KOPT-K1 (cell line): ENCODE results near the gene RAD50.
"Not testable (repeated sequence)": the region's sequence is repeated elsewhere in the genome, so short reads cannot be mapped to it uniquely, and the experiment has no call there.

Experiments used
- H3K27ac ChIP-seq: fragments of 200-600 bp; sonication (generic); 2 replicates; pipeline ENCODE4 v1.5.1; 2016; ENCODE audit warnings: antibody characterized with exemption, mild to moderate bottlenecking, low read depth, low read length; ENCODE audit not compliant: poor library complexity, severe bottlenecking
- H3K36me3 ChIP-seq: fragments of 200-600 bp; sonication (generic); 2 replicates; pipeline ENCODE4 v1.5.1; 2017; ENCODE audit warnings: antibody characterized with exemption, mild to moderate bottlenecking, low read length, moderate library complexity; ENCODE audit not compliant: insufficient read depth
- H3K9me3 ChIP-seq: fragments of 200-600 bp; sonication (generic); 2 replicates; pipeline ENCODE4 v1.5.1; 2017; ENCODE audit warnings: antibody characterized with exemption, low read length, mild to moderate bottlenecking; ENCODE audit not compliant: insufficient read depth, poor library complexity, severe bottlenecking

Gene RAD50

GRCh38 chr5:132543472-132544201, 13.1 kb upstream of the RAD50 start, which contains the start of gene IL5:
Gene IL5 (minus strand): TSS chr5:132543522. CDS start chr5:132543478, 44 bp downstream.
- H3K9me3 ChIP-seq = no peaks in the 10 kb centered on the region
- no peak within 1 kb of the TSS for H3K27ac ChIP-seq
- H3K36me3 ChIP-seq = no peaks in the 10 kb centered on the region

DNA sequence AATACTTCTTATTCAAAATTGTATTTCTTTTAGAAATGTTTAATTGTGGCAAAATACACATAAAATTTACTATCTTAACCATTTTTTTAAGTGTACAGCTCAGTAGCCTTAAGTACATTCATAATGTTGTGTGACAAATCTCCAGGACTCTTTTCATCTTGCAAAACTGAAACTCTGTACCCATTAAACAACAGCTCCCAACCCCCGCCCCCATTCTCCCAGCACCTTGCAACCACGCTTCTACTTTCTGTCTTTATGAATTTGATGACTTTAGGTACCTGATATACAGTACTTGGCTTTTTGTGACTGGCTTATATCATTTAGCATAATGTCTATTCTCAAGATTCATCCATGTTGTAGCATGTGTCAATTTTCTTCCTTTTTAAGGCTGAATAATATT, 10.7 kb upstream of the RAD50 start:
- no peaks in the 10 kb centered on the region for H3K36me3 ChIP-seq

DNA sequence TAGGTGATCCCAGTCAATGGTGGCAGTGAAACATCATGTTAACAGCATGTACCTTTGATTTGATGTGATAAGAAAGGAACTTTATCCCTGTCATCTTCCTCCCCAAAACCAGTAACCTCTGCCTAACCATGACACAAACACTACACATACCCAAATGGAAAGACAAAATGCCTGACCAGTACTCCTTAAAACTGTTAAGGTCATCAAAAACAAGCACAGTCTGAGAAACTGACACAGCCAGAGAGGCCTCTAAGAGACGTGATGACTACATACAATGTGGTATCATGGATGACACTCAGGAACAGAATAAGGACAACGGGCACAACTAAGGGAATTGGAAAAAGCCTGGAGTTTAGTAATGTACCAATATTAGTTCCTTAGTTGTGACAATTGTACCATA, 9.5 kb upstream of the RAD50 start:
- Histone ChIP-seq H3K27ac (no peak overlapping the region), H3K9me3 (no peaks in the 10 kb centered on the region), H3K36me3 (no peaks in the 10 kb centered on the region)

More for the DNA sequence above, 10.7 kb upstream of the RAD50 start:
- H3K9me3 ChIP-seq = no peaks in the 10 kb centered on the region
- H3K27ac ChIP-seq = no peak overlapping the region

- H3K36me3 ChIP-seq, H3K27ac ChIP-seq, H3K9me3 ChIP-seq: not testable (repeated sequence)
Measured at GRCh38 chr5:132548834-132549233, 7.9 kb upstream of the RAD50 start.

- H3K9me3 ChIP-seq = no peaks in the 10 kb centered on the region
- H3K27ac ChIP-seq = no peak overlapping the region
- no peaks in the 10 kb centered on the region for H3K36me3 ChIP-seq
Measured at GRCh38 chr5:132549576-132549975, 7.2 kb upstream of the RAD50 start.

DNA sequence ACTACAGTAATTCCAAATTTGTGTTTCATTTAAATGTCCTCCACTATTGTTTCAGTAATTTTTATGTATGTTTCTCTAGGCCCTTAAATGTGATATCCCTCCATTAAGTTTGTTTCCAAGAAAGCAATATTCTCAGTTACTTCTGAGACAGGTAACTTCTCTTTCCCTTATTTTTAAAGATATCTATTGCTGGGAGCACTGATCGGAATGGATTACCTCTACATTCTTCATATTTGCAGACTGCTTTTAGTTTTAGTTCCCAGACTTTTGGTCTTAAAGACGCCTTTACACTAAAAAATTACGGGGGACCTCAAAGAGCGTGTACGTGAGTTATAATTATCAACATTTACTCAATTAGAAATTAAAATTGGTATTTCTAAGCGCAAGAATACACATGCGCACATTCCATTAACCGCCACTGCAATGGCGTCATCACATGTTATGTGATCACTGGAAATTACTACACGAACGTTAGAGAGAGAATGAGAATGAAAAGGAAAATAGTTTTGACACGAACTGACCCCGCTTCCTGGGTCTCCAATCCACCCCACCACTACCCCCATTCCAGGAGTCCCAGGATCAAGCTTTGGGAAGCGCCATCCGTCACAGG, 519 bp upstream of the RAD50 start:
- H3K27ac ChIP-seq = peak overlapping the region; percentile 86
- H3K36me3 ChIP-seq = peaks cover 17% of the 10 kb centered on the region
- no peaks in the 10 kb centered on the region for H3K9me3 ChIP-seq

DNA sequence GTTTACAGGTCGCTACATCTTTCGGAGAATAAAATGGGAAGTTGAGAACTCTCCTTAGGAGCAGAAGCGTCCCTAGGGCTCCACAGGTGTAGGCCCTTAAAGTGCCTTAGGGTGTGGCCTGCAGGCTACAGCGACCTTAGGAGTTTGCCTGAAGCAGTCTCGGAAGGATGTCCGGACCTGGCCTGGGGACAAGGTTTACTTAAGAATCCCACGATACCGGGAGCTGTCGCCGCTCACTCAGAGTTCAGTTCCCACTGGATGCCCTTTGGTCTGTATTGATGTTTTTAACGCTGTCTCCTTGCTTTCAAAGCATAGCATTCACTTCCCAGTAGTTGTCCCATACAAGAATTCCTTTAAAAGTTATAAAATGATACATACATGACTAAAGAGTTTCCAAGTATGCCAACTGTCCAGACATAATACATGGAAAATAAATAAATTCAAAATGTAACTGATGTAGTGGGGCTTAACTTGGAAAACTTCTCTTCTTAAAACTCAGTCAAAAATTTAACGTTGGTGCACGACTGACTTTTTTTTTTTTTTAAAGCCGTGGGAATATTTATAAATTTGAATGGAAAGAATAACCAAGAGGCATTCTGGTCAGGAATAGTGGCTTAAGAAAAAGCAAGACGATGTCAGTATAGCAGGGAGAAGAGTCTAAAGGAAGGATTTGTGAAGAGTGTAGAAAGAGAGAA, 848 bp downstream of the RAD50 start:
- Histone ChIP-seq H3K9me3 (peaks cover 3% of the 10 kb centered on the region), H3K36me3 (peaks cover 31% of the 10 kb centered on the region), H3K27ac (peak overlapping the region; percentile 86)

DNA sequence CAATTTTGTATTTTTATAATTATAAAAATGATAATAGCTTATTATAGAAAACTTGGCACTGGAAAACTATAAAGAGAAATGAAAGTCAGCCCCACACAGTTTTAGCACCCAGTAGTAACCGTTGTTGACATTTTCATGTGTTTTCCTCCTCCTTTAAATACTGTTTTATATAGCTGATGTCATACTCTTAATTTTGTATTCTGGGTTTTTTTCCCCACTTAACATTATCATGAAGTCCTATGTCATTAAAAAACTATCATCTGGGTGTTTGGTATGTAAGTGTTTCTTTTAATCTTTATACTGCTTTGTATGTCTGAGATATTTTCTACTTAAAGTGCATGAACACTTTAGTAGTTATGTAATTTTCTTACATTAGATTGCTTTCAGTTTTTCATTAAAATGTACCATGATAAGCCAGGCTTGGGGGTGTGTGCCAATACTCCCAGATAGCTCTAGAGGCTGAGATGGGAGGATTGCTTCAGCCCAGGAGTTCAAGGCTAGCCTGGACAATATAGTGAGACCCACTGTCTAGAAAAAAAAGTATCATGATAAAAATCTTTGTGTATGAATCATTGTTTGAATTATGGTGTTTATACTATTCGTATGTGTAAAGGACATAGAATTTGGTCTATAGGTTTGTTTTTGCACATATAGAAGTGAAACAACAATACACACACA, 2.7 kb downstream of the RAD50 start:
- H3K36me3 ChIP-seq = peaks cover 50% of the 10 kb centered on the region

GRCh38 chr5:132561601-132562000, 4.8 kb downstream of the RAD50 start:
- H3K36me3 ChIP-seq = peaks cover 70% of the 10 kb centered on the region
- H3K9me3 ChIP-seq = peaks cover 26% of the 10 kb centered on the region
- no peak overlapping the region for H3K27ac ChIP-seq

More for the DNA sequence above, 2.7 kb downstream of the RAD50 start:
- Histone ChIP-seq H3K27ac (no peak overlapping the region), H3K9me3 (peaks cover 22% of the 10 kb centered on the region)

GRCh38 chr5:132564555-132564954, 7.8 kb downstream of the RAD50 start:
- H3K9me3 ChIP-seq = peaks cover 26% of the 10 kb centered on the region
- peaks cover 90% of the 10 kb centered on the region for H3K36me3 ChIP-seq
- not testable (repeated sequence) for H3K27ac ChIP-seq

GRCh38 chr5:132566657-132567056, 9.9 kb downstream of the RAD50 start:
- Histone ChIP-seq H3K36me3 (peaks cover 81% of the 10 kb centered on the region), H3K9me3 (peaks cover 26% of the 10 kb centered on the region), H3K27ac (no peak overlapping the region)

DNA sequence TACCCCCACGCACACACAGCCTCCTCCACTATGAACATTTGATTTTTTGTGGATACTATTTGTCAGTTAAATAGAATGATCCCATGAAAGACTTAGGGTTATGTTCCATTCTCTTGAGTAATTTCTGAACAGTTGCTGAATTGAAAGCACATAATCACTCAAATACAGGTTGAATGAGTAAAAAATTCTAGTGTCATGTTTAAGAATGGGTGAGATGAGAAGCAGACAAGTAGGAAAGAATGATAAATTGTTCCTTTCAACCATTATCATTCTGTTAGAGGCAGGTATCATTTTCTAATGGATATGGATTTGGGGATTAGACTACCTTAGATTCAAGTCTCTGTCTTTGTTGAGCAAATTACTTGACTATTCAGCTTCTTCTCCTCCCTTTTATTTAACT, 19.3 kb downstream of the RAD50 start:
- no peak overlapping the region for H3K27ac ChIP-seq
- H3K9me3 ChIP-seq = peaks cover 8% of the 10 kb centered on the region
- H3K36me3 ChIP-seq = peaks cover 94% of the 10 kb centered on the region

GRCh38 chr5:132584560-132584959, 27.8 kb downstream of the RAD50 start:
- H3K36me3 ChIP-seq = peaks cover 92% of the 10 kb centered on the region
- not testable (repeated sequence) for H3K9me3 ChIP-seq, H3K27ac ChIP-seq

- H3K27ac ChIP-seq = no peak overlapping the region
- H3K36me3 ChIP-seq = peaks cover 95% of the 10 kb centered on the region
- H3K9me3 ChIP-seq = no peaks in the 10 kb centered on the region
Measured at GRCh38 chr5:132586063-132586462, 29.3 kb downstream of the RAD50 start.

DNA sequence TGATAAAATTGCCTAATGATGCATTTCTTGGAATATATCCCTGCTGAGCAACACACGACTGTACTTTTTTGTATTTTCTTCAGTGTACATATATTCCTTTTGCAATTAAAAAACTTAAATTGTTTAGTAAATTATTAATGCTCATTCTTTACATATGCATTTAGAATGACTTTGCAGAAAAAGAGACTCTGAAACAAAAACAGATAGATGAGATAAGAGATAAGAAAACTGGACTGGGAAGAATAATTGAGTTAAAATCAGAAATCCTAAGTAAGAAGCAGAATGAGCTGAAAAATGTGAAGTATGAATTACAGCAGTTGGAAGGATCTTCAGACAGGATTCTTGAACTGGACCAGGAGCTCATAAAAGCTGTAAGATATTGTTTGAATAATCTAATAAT, 32.7 kb downstream of the RAD50 start:
- peaks cover 96% of the 10 kb centered on the region for H3K36me3 ChIP-seq
- H3K9me3 ChIP-seq = no peaks in the 10 kb centered on the region
- H3K27ac ChIP-seq = no peak overlapping the region
